Measurements from ENCODE around the gene PIK3IP1. TPM values are rescaled to one million over a fixed set of nuclear protein-coding genes. Genes with fewer than 3 reads are reported as not detected.
"Not testable (repeated sequence)": the region's sequence is repeated elsewhere in the genome, so short reads cannot be mapped to it uniquely, and the experiment has no call there.

PIK3IP1 gene
- total and polyA plus RNA-seq, 10 of the 15 experiments (the other 5 are each of a cell fraction or from before 2014, with no cell fraction given): 0.77 to 6.5 (median 3.0) TPM

- TF ChIP-seq ZBTB33 (IDR thresholded peaks at IDR 0.05) (no peak), BCL3 (IDR thresholded peaks at IDR 0.05; ENCODE audit: borderline replicate concordance, insufficient read depth, low read depth, low read length, poor library complexity, severe bottlenecking) (no peak), RAD21 (IDR thresholded peaks at IDR 0.05; ENCODE audit: insufficient read depth, low read depth, low read length) (no peak), BRCA1 (IDR thresholded peaks at IDR 0.05; ENCODE audit: low read depth, low read length) (no peak), E2F4 (IDR thresholded peaks at IDR 0.05; ENCODE audit: low read depth, low read length) (no peak), ASH2L (IDR thresholded peaks at IDR 0.05; ENCODE audit: borderline replicate concordance, low read depth) (no peak)
Observed at GRCh38 chr22:31246687-31247086, 45.6 kb downstream of the PIK3IP1 start (continued).

- H3K4me2 ChIP-seq (ENCODE audit: control insufficient read depth, insufficient read depth); FAIRE-seq; H2AFZ ChIP-seq (ENCODE audit: control insufficient read depth, low read depth, low read length); in situ Hi-C loops (cut with MboI); H3K4me3 ChIP-seq; H3K9ac ChIP-seq (ENCODE audit: control insufficient read depth, insufficient read depth, low read length); RAD21 ChIA-PET (ENCODE audit: unreplicated experiment); intact Hi-C loops (cut with micrococcal nuclease; ENCODE audit: unreplicated experiment); DNase-seq (ENCODE audit: low read depth, low spot score); H3K4me1 ChIP-seq (ENCODE audit: control insufficient read depth, insufficient read depth, low read length); H3K27ac ChIP-seq (ENCODE audit: control insufficient read depth, insufficient read depth); H4K20me1 ChIP-seq (ENCODE audit: control insufficient read depth, insufficient read depth); ATAC-seq; H3K9me3 ChIP-seq (replicated peaks; ENCODE audit: control insufficient read depth, insufficient read depth, low read length); BruUV-seq (replicated peaks); H3K79me2 ChIP-seq (ENCODE audit: control insufficient read depth, insufficient read depth, low read length); H3K27me3 ChIP-seq (replicated peaks in 1 of 2; ENCODE audit: control insufficient read depth in 2 of 2, insufficient read depth in 2 of 2, low read length in 1 of 2): not testable (repeated sequence)
- peaks cover 10 to 17% of the 10 kb centered on the region in 2 experiments; a peak in 3 of 4 replicates for H3K36me3 ChIP-seq (ENCODE audit: control insufficient read depth in 2 of 2, insufficient read depth in 2 of 2, low read length in 1 of 2)
- ChIA-PET SMC1A (ENCODE audit: uncharacterized antibody, unreplicated experiment) (interaction anchor here (1.7 kb wide), 1 partner anchor 11 kb away, joined by 4 read pairs; no protein-coding TSS in a partner anchor), CTCF (interaction anchor here (2.2 kb wide), 1 partner anchor 27 kb away, joined by 6 read pairs; no protein-coding TSS in a partner anchor), POLR2A (interaction anchor here (0.5 to 0.7 kb wide), 2 partner anchors 10 to 178 kb away, joined by 3 to 5 read pairs; no protein-coding TSS in a partner anchor)
- peak; percentile 63 for TF ChIP-seq BCL3 (IDR thresholded peaks at IDR 0.05; ENCODE audit: borderline replicate concordance, insufficient read depth, low read depth, low read length, poor library complexity, severe bottlenecking)
- 98% methylated on average over 7 of the region's 12 CpGs for WGBS (ENCODE audit: insufficient coverage, insufficient replicate concordance, low lambda C conversion rate, missing lambda C conversion rate)
Observed at GRCh38 chr22:31245998-31246397, 46.3 kb downstream of the PIK3IP1 start.

All from GM12878 (cell line).